Karpas-422 (cell line): ENCODE data around the gene SLC5A11. TPM values are rescaled to one million over a fixed set of nuclear protein-coding genes. Genes with fewer than 3 reads are reported as not detected.

ENCODE experiments used
- DNase-seq: peaks from one replicate; pipeline ENCODE4 v3.0.0-alpha.2; 2015
- H2AFZ ChIP-seq: fragments of 200-600 bp; sonication (generic); 2 replicates; pipeline ENCODE4 v1.6.1; 2014; ENCODE audit warnings: antibody characterized with exemption, low read length, mixed read lengths
- H3K27ac ChIP-seq: fragments of 200-600 bp; sonication (generic); 2 replicates; pipeline ENCODE4 v1.5.1; 2014; ENCODE audit warnings: mild to moderate bottlenecking, low read length, moderate library complexity
- H3K27me3 ChIP-seq: fragments of 200-600 bp; sonication (generic); 2 replicates; pipeline ENCODE4 v1.6.1; 2014; ENCODE audit warnings: low read length, mixed read lengths
- H3K36me3 ChIP-seq: fragments of 200-600 bp; sonication (generic); 2 replicates; pipeline ENCODE4 v1.6.1; 2014; ENCODE audit warnings: low read length, mixed read lengths; ENCODE audit not compliant: insufficient read depth
- H3K4me1 ChIP-seq: fragments of 200-600 bp; sonication (generic); 2 replicates; pipeline ENCODE4 v1.6.1; 2014; ENCODE audit warnings: mild to moderate bottlenecking, low read length, mixed read lengths
- H3K4me2 ChIP-seq: fragments of 200-600 bp; sonication (generic); 2 replicates; pipeline ENCODE4 v1.6.1; 2014; ENCODE audit warnings: low read length, low read depth, mild to moderate bottlenecking; ENCODE audit not compliant: poor library complexity, severe bottlenecking
- H3K4me3 ChIP-seq: fragments of 200-600 bp; sonication (generic); 2 replicates; pipeline ENCODE4 v1.5.1; 2014; ENCODE audit warnings: mild to moderate bottlenecking, antibody characterized with exemption, low read length, mixed read lengths
- H3K79me2 ChIP-seq: fragments of 200-600 bp; sonication (generic); 2 replicates; pipeline ENCODE4 v1.6.1; 2014; ENCODE audit warnings: mild to moderate bottlenecking, low read length, mixed read lengths
- H3K9ac ChIP-seq: fragments of 200-600 bp; sonication (generic); 2 replicates; pipeline ENCODE4 v1.6.0; 2014; ENCODE audit warnings: low read length
- H3K9me2 ChIP-seq: fragments of 200-600 bp; sonication (generic), shearing (Covaris generic); replicated peaks from 2 replicates; pipeline ENCODE4 v1.6.0; 2014; ENCODE audit warnings: mild to moderate bottlenecking, low read length, moderate library complexity; ENCODE audit not compliant: insufficient read depth
- H3K9me3 ChIP-seq: fragments of 300-700, 200-600 bp; sonication (generic); 2 replicates; pipeline ENCODE4 v1.6.1; 2014; ENCODE audit warnings: low read length, mixed read lengths
- H4K20me1 ChIP-seq: fragments of 200-600 bp; sonication (generic); 2 replicates; pipeline ENCODE4 v1.6.1; 2014; ENCODE audit warnings: mild to moderate bottlenecking, antibody characterized with exemption, low read length, low read depth; ENCODE audit not compliant: insufficient read depth
- total RNA-seq: library from RNA; depleted of rRNA; stranded (reverse); fragments of >200 nt; shearing (Covaris generic); gene quantifications from 2 replicates; pipeline ENCODE4 v1.2.3, GENCODE V29; 2014; ENCODE audit warnings: low replicate concordance

The SLC5A11 gene
- total RNA-seq, 1 experiment from 2014 or later, result 0.15 TPM

- no peaks in the 10 kb centered on the region for H3K79me2 ChIP-seq
- H4K20me1 ChIP-seq, result no peaks in the 10 kb centered on the region
- H2AFZ ChIP-seq, result no peak overlapping the region
- DNase-seq, result no peak
- H3K4me3 ChIP-seq, result no peak overlapping the region
- H3K4me2 ChIP-seq, result no peak overlapping the region
- no peaks in the 10 kb centered on the region for H3K27me3 ChIP-seq
- H3K27ac ChIP-seq, result no peak overlapping the region
- H3K9me3 ChIP-seq, result no peaks in the 10 kb centered on the region
- H3K36me3 ChIP-seq, result peaks cover 19% of the 10 kb centered on the region
- H3K9ac ChIP-seq, result no peak overlapping the region
- no peaks in the 10 kb centered on the region for H3K9me2 ChIP-seq
- no peaks in the 10 kb centered on the region for H3K4me1 ChIP-seq
Measured at GRCh38 chr16:24826096-24826690, 19.6 kb upstream of the SLC5A11 start.

GRCh38 chr16:24826817-24827566 is 18.8 kb upstream of the SLC5A11 start:
- H3K4me1 ChIP-seq, result no peaks in the 10 kb centered on the region

GRCh38 chr16:24829153-24829552 is 16.6 kb upstream of the SLC5A11 start:
- DNase-seq, result no peak
- Histone ChIP-seq H3K4me1 (no peaks in the 10 kb centered on the region), H3K27me3 (no peaks in the 10 kb centered on the region), H3K9me3 (no peaks in the 10 kb centered on the region), H3K27ac (no peak overlapping the region), H3K36me3 (peaks cover 19% of the 10 kb centered on the region), H4K20me1 (no peaks in the 10 kb centered on the region), H3K4me2 (no peak overlapping the region), H3K4me3 (no peak overlapping the region), H3K79me2 (no peaks in the 10 kb centered on the region), H3K9ac (no peak overlapping the region), H3K9me2 (no peaks in the 10 kb centered on the region), H2AFZ (no peak overlapping the region)

More at GRCh38 chr16:24826817-24827566, 18.8 kb upstream of the SLC5A11 start:
- no peaks in the 10 kb centered on the region for H4K20me1 ChIP-seq
- H3K27ac ChIP-seq, result no peak overlapping the region
- no peak overlapping the region for H3K9ac ChIP-seq
- H3K4me2 ChIP-seq, result no peak overlapping the region
- H3K9me3 ChIP-seq, result no peaks in the 10 kb centered on the region
- H3K9me2 ChIP-seq, result no peaks in the 10 kb centered on the region
- no peak overlapping the region for H3K4me3 ChIP-seq
- no peak for DNase-seq
- no peaks in the 10 kb centered on the region for H3K27me3 ChIP-seq
- H2AFZ ChIP-seq, result no peak overlapping the region
- no peaks in the 10 kb centered on the region for H3K79me2 ChIP-seq
- peaks cover 19% of the 10 kb centered on the region for H3K36me3 ChIP-seq

DNA sequence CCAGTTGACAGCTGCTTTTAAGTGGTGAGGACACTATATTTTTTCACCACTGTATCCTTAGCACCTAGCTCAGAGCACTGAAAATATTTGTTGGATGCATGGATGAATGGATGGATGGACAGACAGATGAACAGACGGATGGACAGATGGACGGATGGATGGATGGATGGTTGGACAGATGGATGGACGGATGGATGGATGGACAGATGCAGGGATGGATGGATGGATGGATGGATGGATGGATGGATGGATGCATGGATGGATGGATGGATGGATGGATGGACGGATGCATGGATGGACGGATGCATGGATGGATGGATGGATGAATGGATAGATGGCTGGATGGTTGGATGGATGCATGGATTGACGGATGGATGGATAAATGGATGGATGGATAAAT is 12.4 kb upstream of the SLC5A11 start:
- no peak overlapping the region for H3K9ac ChIP-seq
- H3K4me2 ChIP-seq, result no peak overlapping the region
- H3K79me2 ChIP-seq, result no peaks in the 10 kb centered on the region
- no peaks in the 10 kb centered on the region for H3K9me2 ChIP-seq
- H3K9me3 ChIP-seq, result no peaks in the 10 kb centered on the region
- no peaks in the 10 kb centered on the region for H3K4me1 ChIP-seq
- no peak for DNase-seq
- H3K27ac ChIP-seq, result no peak overlapping the region
- no peaks in the 10 kb centered on the region for H4K20me1 ChIP-seq
- no peaks in the 10 kb centered on the region for H3K27me3 ChIP-seq
- H2AFZ ChIP-seq, result no peak overlapping the region
- H3K36me3 ChIP-seq, result no peaks in the 10 kb centered on the region
- H3K4me3 ChIP-seq, result no peak overlapping the region

DNA sequence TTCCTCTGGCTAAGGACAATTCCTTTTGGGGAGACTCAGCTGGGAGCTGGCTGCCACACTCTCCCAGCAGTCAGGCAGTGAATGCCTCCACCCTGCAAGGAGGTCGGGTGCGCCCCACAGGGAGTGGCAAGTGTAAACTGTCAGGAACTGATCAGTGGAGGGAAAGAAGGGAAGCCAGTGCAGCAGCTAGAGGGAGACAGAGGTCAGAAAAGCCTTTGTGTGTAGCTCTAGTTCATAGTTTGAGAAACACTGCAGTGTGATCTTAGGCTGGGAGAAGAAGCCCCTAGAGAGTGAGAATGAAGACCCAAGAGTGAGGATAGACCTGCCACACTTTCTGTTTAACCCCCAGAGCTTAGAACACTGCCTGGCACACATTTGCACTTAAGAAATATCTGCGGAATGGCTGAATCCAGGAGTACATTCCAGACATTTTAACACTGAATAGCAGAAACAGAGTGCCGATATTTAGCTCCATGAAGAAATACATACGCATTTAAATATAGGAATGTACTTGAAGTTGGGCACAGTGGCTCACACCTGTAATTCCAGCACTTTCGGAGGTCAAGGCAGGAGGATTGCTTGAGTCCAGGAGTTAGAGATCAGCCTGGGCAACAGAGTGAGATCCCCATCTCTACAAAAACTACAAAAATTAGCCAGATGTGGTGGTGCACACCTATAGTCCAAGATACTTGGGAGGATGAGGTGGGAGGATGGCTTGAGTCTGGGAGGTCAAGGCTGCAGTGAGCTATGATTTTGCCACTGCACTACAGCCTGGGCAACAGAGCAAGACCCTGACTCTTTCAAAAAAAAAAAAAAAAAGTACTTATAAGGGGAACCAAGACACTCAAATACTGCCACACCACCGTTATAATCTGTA is 11.1 kb upstream of the SLC5A11 start:
- Histone ChIP-seq H3K9me3 (no peaks in the 10 kb centered on the region), H3K9ac (no peak overlapping the region), H3K9me2 (no peaks in the 10 kb centered on the region), H4K20me1 (no peaks in the 10 kb centered on the region), H3K4me2 (no peak overlapping the region), H3K4me1 (no peaks in the 10 kb centered on the region), H3K27me3 (no peaks in the 10 kb centered on the region), H3K79me2 (no peaks in the 10 kb centered on the region), H2AFZ (no peak overlapping the region), H3K4me3 (no peak overlapping the region), H3K27ac (no peak overlapping the region), H3K36me3 (no peaks in the 10 kb centered on the region)
- peak; percentile 64 for DNase-seq

GRCh38 chr16:24836836-24837235 is 8.9 kb upstream of the SLC5A11 start:
- Histone ChIP-seq H3K9ac (no peak overlapping the region), H3K4me2 (no peak overlapping the region), H3K36me3 (no peaks in the 10 kb centered on the region), H3K9me2 (no peaks in the 10 kb centered on the region), H3K4me1 (no peaks in the 10 kb centered on the region), H4K20me1 (no peaks in the 10 kb centered on the region), H3K27me3 (no peaks in the 10 kb centered on the region), H2AFZ (no peak overlapping the region), H3K79me2 (no peaks in the 10 kb centered on the region), H3K9me3 (no peaks in the 10 kb centered on the region), H3K27ac (no peak overlapping the region), H3K4me3 (no peak overlapping the region)
- DNase-seq, result no peak

DNA sequence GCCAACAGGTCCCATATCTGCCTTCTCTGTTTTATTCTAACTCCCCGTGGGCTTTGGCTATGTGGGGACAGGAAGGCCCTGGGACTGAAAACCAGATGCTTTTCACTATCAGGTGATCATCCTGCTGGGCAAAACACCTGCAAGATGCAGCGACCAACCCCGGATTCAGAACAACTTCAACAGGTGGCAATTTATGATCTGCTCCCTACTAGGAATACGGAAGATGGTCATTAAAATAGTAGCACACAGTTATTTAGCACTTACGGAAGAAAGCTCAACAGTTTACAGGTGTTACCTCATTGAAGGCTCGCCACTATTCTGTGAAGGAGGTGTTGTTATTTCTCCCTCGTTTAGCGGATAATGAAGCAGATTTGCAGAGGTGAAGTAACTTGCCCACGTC is 7.8 kb upstream of the SLC5A11 start:
- Histone ChIP-seq H3K27ac (no peak overlapping the region), H3K4me1 (no peaks in the 10 kb centered on the region), H3K4me2 (no peak overlapping the region), H3K4me3 (no peak overlapping the region), H2AFZ (no peak overlapping the region), H3K9me3 (no peaks in the 10 kb centered on the region), H3K36me3 (no peaks in the 10 kb centered on the region), H4K20me1 (no peaks in the 10 kb centered on the region), H3K9me2 (no peaks in the 10 kb centered on the region), H3K9ac (no peak overlapping the region), H3K79me2 (no peaks in the 10 kb centered on the region), H3K27me3 (no peaks in the 10 kb centered on the region)
- no peak for DNase-seq
